Stimulated activated CD8-positive, alpha-beta memory T cell treated with anti-CD3 and anti-CD28 coated beads, Interleukin-12 subunit alpha, Interleukin-12 subunit beta, amount 100 ng/mL, for 1 hour (primary cell): ENCODE data around the gene ANKRD49.
"Not testable (repeated sequence)": the region's sequence is repeated elsewhere in the genome, so short reads cannot be mapped to it uniquely, and the experiment has no call there.

Experiments used
- DNase-seq: peaks from one replicate; pipeline ENCODE4 v3.0.0-alpha.2; 2020; ENCODE audit warnings: low read depth

Gene ANKRD49

DNA sequence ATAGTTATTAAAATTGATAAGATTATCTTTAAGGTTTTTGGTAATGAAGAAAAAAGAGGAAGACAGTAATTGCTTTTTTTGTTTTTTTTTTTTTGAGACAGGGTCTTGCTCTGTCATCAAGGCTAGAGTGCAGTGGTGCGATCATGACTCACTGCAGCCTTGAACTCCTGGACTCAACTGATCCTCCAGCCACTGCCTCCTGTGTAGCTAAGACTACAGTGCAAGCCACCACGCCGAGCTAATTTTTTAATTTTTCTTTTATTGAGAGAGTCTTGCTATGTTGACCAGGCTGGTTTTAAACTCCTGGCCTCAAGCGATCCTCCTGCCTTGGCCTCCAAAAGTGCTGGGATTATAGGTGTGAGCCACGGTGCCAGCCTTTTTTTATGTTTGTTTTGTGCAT, 12.7 kb downstream of the ANKRD49 start:
- not testable (repeated sequence) for DNase-seq

DNA sequence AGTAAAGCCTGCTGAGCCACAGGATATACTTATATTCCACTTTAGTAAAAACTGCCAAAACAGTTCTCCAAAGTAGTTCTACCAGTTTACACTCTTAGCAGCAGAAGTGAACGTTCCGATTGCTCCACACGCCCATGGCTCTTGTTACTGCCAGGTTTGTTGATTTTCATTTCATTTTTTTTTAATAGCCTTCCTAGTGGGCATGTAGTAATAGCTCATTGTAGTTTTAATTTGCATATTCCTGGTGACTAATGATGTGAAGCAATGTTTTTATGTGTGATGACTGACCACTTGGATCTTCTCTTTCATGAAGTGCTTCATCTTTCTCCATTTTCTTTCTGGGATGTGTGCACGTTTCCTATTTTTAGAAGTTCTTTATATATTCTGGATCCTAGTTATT, 13.7 kb downstream of the ANKRD49 start:
- no peak for DNase-seq

DNA sequence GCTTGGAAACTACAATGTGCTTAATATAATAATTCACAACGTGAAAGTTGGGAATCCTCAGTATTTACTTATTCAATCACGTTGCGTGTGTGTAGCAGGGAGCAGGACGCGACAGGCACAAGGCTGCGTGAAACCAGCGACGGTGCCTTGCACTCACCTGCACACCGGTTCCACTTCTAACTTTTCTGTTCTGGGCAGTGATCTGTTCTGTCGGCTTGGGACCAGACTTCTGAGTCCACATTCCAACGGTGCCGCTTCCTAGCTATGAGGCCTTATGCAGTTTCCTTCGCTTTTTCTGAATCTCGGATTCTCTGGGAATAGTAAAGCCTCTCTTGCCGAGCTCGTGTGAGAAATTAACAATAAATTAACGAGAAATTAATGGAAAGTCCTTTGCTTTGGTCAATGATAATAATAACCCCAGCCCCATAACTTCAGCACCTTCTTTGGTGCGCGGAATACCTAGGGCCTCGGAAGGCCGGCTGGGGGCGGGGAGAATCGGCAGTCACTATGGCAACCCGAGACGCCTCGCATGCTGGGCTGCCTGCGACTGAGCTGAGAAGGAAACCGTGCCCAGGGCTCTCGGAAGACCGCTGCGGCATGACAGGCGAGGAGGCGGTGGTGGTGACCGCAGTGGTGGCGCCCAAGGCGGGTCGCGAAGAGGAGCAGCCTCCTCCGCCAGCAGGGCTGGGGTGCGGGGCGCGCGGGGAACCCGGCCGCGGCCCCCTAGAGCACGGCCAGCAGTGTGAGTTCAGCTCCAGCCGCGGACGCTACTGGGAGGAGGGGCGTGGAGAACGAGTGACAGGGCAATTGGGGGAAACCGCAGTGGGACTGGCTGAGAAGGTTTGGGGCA, 18.4 kb downstream of the ANKRD49 start, which contains the start of gene C11orf97:
C11orf97 (plus strand) TSS at position 530 of the 850 bp plus-strand sequence; CDS start at position 598, 68 bp downstream.
- DNase-seq, result peak; percentile 27

DNA sequence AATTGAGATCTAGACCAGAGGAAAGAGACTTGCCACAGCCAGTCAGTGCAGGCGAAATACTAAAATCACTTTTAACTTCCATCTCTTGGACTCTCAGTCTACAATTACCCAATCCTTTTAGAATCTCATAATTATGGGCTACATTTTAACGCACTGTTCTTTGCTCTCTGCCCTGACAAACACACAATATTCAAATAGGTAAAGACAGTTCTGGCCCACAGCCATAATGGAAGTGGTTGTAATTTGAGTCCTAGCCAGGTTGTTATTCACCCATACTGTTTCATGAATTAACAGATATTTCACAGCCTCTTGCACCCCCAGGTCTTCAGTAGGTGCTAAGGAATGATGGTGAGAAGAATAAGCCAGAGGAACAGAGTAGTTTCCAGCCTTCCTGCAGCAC, 19.3 kb downstream of the ANKRD49 start:
- no peak for DNase-seq

DNA sequence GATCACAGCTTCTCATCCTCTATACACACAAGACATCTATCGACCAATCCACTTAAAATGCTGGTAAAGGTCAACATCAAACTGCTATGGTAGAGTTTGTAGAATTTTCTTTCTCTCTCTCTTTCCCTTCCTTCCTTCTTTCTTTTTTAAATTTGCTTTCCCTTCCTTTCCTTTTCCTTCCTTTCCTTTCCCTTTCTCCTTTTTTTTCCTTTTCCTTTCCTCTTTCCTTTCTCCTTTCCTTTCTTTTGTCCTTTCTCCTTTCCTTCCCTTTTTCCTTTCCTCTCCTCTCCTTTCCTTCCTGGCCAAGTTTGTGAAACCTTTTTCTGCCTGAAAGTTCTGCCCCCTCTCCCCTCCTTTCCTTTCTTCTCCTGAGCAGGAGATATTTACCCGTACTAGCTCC, 21.6 kb downstream of the ANKRD49 start:
- no peak for DNase-seq

DNA sequence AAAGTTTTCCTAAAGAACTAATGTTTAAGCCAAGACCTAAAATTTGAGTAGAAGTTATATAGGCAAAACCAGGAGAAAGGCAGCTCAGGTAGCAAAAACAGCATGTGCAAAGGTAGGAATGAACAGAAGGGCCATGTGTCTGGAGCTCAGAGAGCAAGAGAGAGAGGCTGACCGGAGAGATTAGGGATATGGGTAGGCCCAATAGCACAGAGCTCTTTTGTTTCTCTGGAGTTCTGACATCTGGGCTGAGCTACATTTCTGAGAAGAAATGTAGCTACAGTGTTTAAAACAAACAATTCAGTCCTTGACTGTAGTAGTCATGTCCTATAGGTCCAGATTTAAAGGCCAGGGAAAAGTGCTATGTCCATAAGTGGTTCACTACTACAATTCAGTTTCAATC, 22.9 kb downstream of the ANKRD49 start:
- no peak for DNase-seq

DNA sequence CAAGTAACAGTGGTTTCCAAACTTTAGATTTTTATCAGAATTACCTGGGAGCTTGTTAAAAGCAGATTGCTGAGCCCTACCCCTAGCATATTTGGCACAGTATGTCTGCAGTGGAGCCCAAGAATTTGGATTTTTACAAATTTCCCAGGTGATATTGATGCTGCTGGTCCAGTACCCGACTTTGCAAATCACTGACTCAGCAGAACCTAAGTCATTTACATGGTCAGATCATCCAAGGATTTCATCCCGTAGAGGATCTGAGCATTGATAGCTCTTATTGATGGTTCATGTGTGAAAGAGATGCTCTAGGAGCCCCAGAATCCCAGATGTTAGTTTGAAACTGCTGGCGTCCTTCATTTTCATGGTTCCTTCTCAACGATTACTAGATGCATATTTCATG, 24.5 kb downstream of the ANKRD49 start:
- DNase-seq, result no peak

DNA sequence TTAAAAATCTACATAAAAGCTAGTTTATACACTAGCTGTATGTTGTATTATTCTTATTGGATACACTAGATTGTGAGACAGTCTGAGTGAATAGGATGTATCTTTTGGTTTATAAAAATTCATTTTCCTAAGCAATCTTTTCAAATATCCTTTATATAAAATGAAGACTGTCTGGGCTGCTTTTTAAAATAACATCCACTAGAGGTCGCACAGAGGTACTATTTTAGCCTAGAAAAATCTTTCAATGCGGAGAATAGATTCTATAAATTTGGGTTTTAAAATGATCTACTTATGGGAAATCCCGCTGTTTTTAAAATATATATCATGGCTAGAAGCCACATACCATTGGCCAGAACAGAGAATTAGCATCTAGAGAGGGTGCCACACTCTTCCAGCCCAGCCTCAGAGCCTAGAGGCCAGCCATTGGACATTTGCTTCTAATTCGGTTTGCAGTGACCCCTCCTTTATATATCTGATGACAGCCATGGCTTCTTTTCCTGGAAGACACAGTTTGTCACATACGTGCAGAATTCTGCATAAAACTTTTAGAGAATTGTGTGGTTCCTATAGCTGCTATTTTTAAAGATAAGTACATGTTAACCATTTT, 25.8 kb downstream of the ANKRD49 start:
- no peak for DNase-seq

DNA sequence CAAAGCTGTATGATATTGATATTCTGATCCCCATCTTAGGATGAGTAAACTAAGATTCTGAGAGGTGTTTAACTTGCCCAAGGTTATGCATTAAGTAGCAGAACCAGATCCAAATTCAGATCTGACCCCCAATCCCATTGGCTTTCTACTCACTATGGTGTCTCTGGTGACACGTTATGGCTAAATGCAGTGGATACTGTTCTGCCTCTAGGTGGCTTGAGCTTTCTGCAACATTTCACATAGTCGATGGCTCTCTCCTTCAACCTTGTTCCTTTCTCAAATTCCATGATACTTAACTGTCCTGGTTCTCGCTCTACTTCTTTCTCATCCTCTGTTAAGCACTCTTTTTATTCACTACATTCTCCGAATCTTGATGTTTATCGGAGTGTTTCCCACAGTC, 27.9 kb downstream of the ANKRD49 start:
- DNase-seq, result no peak

DNA sequence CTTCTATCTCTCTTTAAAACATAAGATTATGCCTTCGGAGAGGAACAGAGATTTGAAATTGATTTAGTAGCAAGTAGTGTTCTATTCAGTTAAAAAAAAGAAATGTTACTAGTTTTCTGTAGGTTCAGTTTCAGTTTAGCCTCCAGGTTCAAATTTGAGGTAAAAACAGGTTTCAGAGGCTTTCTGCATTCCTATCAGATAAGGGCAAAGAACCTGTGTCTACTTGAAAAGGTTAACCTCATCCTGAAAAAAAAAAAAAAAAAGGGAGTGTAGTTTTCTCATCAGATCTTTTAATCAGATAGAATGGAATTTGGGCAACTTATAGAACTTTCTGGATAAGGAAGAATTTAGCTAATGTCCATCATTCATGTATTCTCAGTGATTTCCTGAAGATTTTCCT, 30.6 kb downstream of the ANKRD49 start:
- DNase-seq, result no peak

DNA sequence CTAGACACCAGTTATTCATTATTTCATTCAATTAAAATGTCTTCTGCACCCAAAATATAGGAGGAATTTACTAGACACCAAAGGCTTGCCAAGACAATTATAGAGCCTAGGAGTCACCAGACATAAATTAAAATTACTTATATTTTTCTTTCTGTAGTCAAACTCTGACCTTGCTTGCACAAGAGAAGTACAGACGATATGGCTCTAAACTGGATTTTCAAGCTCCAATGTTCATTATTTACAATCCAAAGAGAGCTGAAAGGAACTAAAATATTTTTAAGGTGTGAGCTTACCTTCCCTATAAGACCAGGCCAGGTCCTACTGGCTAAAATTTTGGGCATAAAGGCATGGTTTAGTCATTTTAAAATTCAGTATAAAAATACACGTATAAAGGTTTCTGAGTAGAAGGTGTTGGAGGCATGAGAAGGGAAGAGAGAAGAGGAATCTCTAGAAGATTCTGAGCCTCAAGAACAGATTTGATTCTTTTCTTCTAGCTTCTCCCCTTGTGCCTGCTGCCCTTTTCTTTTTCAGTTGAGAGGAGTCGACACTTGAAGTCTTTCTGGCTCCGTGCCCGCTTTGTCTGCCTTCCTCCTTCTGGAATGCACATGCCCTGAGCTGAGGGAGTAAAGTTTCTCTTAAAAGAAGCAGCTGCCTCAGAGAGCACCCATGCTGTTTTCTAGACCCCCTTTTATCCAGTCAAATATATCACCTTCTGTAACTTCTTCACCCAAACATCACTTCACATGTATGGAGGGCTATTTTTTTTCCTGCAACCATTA, 32.0 kb downstream of the ANKRD49 start:
- DNase-seq, result no peak

DNA sequence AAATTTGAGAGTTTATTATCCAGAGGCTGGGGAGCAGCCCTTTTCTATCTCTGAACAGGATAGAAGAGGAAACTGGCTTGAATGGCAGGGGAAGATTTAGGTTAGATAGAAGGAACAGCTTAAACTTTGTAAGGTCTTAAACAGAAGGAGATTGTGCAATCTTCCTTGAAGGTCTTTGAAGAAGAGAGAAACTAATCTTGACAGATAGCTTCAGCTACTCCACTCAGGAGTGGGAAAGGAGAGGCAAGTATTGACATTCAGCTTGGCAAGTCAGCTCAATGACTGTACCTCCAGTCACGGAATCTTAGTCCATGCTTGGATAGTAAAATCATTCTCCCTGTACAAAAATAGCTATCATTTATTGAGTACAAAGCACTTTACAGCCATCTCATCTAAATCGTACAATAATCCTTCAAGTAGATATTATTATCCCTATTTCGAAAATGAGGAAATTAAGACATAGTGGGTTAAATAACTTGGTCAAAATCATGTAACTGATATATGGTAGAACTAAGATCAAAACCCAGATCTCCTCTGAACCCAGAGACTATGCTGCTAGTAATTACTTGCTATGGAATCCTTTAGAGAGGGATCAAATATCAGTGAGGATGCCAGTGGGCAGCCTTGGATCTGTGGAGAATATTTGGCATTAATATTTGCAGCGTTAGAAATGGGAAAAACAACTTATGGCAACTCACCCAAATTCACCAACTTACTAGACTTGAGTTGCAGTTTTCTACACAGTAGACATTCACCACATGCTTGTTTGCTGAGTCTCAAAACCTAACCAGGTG, 33.1 kb downstream of the ANKRD49 start:
- no peak for DNase-seq

DNA sequence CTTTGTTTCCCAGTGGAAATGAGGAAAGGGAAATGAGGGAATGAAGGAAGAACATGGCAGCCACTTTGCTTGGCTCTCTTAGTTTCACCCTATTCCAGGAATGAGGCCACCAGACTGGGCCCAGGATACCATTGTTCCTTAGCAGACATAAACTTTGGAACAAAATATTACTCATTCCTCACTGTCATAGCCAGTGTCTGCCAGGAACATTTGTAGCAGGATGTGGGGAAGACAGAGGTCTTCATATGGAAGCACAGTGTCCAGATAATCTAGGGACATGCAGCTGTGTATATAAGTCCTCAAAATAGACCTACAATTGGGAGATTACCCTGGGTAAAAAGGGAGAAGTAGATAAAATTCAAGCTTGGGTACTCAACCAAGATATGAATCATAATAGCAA, 34.8 kb downstream of the ANKRD49 start:
- DNase-seq, result no peak

DNA sequence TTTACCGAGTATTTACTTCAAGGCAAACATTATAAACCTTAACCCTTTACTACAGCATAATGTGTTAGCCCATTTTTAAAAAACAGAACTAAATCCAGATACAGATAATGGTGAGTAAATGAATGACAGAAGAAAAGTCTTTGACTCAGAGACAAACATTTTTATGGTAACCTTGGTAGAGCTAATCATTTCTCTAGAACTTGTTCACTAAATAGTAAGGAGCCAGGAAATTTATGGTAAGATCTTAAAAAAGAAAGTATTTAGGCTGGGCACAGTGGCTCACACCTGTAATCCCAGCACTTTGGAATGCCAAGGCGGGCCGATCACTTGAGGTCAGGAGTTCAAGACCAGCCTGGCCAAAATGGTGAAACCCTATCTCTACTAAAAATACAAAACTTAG, 38.4 kb downstream of the ANKRD49 start:
- no peak for DNase-seq

DNA sequence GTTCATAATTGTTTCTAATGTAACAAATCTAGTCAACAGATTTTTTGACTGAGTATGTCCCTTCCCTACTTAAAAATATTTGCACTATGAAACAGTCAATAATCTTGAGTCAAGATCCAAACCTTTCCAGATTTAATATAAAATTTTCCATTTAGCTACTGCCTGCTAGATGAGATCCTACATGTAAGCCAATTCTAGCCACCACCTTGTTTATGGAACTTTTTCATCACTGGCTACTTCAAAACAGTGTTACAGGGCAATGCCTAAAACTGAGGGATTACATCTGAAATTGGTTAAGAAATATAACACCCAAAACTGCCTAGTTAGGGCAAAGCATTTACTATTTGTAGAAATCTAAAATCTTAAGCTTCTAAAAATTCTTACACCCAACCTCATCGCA, 39.4 kb downstream of the ANKRD49 start:
- no peak for DNase-seq

DNA sequence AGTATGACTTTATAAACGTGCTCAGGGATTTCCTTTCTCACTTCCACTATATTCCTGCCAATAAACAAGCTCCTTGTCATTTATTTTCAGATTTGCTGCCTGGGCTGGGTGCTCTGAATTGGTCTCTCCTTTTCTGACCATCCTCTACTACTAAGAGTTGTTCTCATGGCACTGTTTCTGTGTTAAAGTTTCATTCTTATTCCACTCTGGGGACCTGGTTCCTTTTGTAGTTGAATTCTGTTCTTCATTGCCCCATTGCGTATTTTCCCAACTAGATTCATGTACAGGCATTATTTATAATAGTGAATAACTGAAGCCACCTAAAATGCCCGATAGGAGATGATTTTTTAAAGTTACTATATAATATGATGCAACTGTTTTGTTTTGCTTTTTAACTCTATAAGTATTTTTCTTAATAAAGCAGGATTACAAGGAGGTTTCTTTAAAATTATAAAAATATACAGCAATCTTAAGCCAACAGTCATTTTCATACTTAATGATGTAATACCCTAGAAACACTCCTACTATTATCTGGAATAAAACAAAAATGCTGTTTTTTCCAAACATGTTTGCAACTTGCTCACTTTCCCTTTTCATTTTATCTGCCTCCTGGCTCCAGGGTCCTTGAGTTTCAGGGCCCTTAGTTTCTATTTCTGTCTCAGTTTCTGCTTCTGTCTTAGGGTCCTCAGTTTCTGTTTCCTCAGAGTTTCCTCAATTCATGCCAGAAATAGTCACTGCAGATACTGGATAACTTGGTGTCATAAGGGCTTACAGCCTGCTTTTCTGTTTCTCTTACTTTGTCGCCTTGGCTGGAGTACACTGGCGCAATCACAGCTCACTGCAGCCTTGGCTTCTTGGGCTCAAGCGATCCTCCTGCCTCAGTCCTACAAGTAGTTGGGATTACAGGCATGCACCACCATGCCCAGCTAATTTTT, 40.2 kb downstream of the ANKRD49 start:
- no peak for DNase-seq

DNA sequence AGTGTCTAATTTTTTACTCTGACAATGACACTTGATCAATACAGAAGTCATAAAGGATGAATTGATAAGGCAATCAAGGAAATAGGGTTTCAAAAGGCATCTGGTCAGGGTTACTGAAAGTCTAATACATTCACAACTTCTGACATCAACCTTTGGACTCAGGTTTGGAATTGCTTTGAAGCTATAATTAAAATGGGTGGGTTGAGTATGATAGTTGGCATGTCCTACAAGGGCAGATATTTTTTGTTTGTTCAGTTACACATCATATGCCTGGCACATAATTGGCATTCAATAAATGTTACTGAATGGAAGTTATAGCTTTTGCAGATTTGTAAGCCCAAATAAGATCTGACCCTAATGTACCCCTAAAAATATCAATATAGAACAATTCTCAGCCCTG, 42.6 kb downstream of the ANKRD49 start:
- no peak for DNase-seq

DNA sequence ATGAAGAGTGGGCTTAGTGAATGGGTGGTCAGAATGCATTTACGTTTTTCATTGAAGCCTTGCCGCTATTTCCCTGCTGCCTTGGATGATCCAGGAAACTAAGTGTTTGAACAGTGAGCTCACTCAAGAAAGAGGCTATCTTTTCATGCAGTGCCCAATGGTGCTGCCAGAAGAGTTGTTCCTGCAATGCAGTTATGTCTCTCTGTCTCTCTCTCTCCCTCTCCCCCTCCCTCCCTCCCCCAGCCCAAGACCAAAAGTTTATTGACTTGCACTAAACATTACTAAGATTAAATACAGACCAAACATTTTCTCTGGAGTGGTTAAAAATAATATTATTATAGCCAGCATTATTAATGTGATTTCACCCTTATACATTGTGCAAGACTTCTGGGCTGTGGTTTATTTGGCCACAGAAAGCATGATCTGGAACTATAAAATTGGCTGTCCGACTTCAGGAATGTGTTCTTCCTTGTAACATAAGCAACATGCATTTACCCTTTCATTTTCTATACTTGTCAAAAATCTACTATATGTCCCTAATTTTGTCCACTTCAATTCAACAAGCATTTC, 43.3 kb downstream of the ANKRD49 start:
- no peak for DNase-seq

DNA sequence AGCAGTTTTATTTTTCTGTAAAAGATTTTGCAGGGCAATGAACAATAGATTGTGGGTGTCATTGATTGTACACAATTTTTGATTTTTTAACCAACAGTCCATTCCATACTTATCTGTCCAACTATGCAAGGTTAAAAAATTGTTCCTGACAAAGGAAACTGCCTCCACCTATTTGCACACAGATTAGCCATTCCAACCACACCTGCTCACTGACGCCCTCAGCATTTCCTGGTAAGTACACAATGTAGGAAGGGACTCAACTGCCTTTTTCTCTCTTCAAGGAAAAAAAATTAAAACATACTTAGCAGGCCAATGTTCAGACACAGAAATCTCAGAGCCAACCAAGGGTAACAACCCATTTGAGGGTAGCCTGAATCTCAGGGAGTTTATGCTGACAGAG, 45.6 kb downstream of the ANKRD49 start:
- DNase-seq, result no peak
